Caco-2 (cell line): ENCODE measurements around the gene C1QTNF5. TPM values are rescaled to one million over a fixed set of nuclear protein-coding genes. Genes with fewer than 3 reads are reported as not detected.

Experiments
- BruUV-seq: library from RNA; stranded (reverse); fragments of 400-500 nt; replicated peaks from 2 replicates; lab custom pipeline; 2021; lab: Mats Ljungman, UMichigan
- CTCF ChIA-PET: fragments of 300-600 bp; sonication (Branson Sonifier 250); formaldehyde crosslinking; loops from one replicate; lab custom pipeline; 2022; ENCODE audit warnings: antibody characterized with exemption; lab: Charles Lee
- POLR2A ChIA-PET: fragments of 300-600 bp; sonication (Branson Sonifier 250); formaldehyde crosslinking; loops from one replicate; lab custom pipeline; 2022; ENCODE audit warnings: antibody characterized with exemption; lab: Charles Lee
- DNase-seq, 2 experiments: peaks; one replicate each; pipeline versions ENCODE4 v3.0.0 to v3.0.0-alpha.2; 2020 to 2022
- H3K27me3 ChIP-seq: replicated peaks from 2 replicates; pipeline ENCODE4 v1.6.0; 2011; ENCODE audit warnings: low read length; ENCODE audit not compliant: control insufficient read depth, insufficient read depth
- H3K36me3 ChIP-seq: 2 replicates; pipeline ENCODE4 v1.5.1; 2011; ENCODE audit warnings: low read length; ENCODE audit not compliant: control insufficient read depth, insufficient read depth
- H3K4me1 ChIP-seq: fragments of 250-450 bp; sonication (Bioruptor Pico); 2 replicates; pipeline ENCODE4 v1.5.1; 2020; ENCODE audit warnings: mild to moderate bottlenecking
- H3K4me3 ChIP-seq: 2 replicates; pipeline ENCODE4 v1.5.1; 2011; ENCODE audit warnings: low read depth, mild to moderate bottlenecking, control low read depth, low read length
- H3K9me3 ChIP-seq: fragments of 250-450 bp; sonication (Bioruptor Pico); 2 replicates; pipeline ENCODE4 v1.5.1; 2020; ENCODE audit warnings: mild to moderate bottlenecking, moderate library complexity
- H3K27ac Mint-ChIP-seq: one replicate; pipeline ENCODE4 v1.8.0; 2022; ENCODE audit warnings: mixed read lengths; ENCODE audit not compliant: unreplicated experiment
- H3K27me3 Mint-ChIP-seq: one replicate; pipeline ENCODE4 v1.8.0; 2022; ENCODE audit warnings: mixed read lengths; ENCODE audit not compliant: insufficient read depth, unreplicated experiment
- H3K36me3 Mint-ChIP-seq: one replicate; pipeline ENCODE4 v1.8.0; 2022; ENCODE audit warnings: mild to moderate bottlenecking, mixed read lengths; ENCODE audit not compliant: insufficient read depth, unreplicated experiment
- H3K4me1 Mint-ChIP-seq: one replicate; pipeline ENCODE4 v1.8.0; 2022; ENCODE audit warnings: low read depth, mixed read lengths; ENCODE audit not compliant: unreplicated experiment
- H3K4me3 Mint-ChIP-seq: one replicate; pipeline ENCODE4 v1.8.0; 2022; ENCODE audit warnings: mild to moderate bottlenecking, moderate library complexity, mixed read lengths; ENCODE audit not compliant: unreplicated experiment
- H3K9me3 Mint-ChIP-seq: one replicate; pipeline ENCODE4 v1.8.0; 2022; ENCODE audit warnings: mixed read lengths; ENCODE audit not compliant: unreplicated experiment
- CTCF ChIP-seq, 2 experiments: fragments of 200-600 bp in 1 of 2; IDR thresholded peaks; 1 replicate in 1 of 2; 2 replicates in 1 of 2; pipeline versions ENCODE4 v1.5.1 to v1.8.0; 2011 to 2022; ENCODE audit warnings: antibody characterized with exemption in 1 of 2, control low read depth in 1 of 2, inconsistent platforms in 1 of 2, low read depth in 1 of 2, low read length in 1 of 2, mild to moderate bottlenecking in 1 of 2, moderate library complexity in 1 of 2; ENCODE audit not compliant: insufficient read depth in 1 of 2, severe bottlenecking in 1 of 2, unreplicated experiment in 1 of 2
- intact Hi-C: fragments of 100-400 bp; cut with micrococcal nuclease; formaldehyde crosslinking; loops from one replicate; pipeline ENCODE4 v1.10.0; 2022; ENCODE audit not compliant: unreplicated experiment
- total RNA-seq: library from RNA; stranded (reverse); gene quantifications from 2 replicates; pipeline ENCODE4 v1.2.3, GENCODE V29; 2022

Gene C1QTNF5
- total RNA-seq, 1 experiment from 2014 or later, result 1.2 TPM

- no peak for DNase-seq
- Histone ChIP-seq H3K36me3 (0 out of 2 replicates have a peak, but pooled peaks cover 5% of the 10 kb centered on the region), H3K27me3 (no peaks in the 10 kb centered on the region), H3K9me3 (no peaks in the 10 kb centered on the region), H3K4me1 (no peaks in the 10 kb centered on the region), H3K4me3 (no peak overlapping the region)
- H3K27ac Mint-ChIP-seq, result no peak overlapping the region
- H3K4me1 Mint-ChIP-seq, result no peaks in the 10 kb centered on the region
- H3K36me3 Mint-ChIP-seq, result peaks cover 63% of the 10 kb centered on the region
- no peak for TF ChIP-seq CTCF (IDR thresholded peaks at IDR 0.05; ENCODE audit: insufficient read depth in 1 of 2, low read depth in 1 of 2, low read length in 1 of 2, severe bottlenecking in 1 of 2, unreplicated experiment in 1 of 2)
- POLR2A ChIA-PET, result interaction anchor here (0.6 kb wide), 1 partner anchor 517 kb away, joined by 3 read pairs; the partner anchor contains the start of gene DDX6
- no peaks in the 10 kb centered on the region for H3K9me3 Mint-ChIP-seq
- no peak overlapping the region for H3K4me3 Mint-ChIP-seq
- CTCF ChIA-PET, result interaction anchor here (0.6 to 2.5 kb wide), 5 partner anchors 8 to 101 kb away, joined by 4 to 14 read pairs (median 6); partner anchors contain the start of gene USP2
- BruUV-seq, result no TSS peak
- intact Hi-C loops, result no loop called here
- H3K27me3 Mint-ChIP-seq, result no peaks in the 10 kb centered on the region
Observed at GRCh38 chr11:119307974-119308373, 32.7 kb downstream of the C1QTNF5 start.

DNA sequence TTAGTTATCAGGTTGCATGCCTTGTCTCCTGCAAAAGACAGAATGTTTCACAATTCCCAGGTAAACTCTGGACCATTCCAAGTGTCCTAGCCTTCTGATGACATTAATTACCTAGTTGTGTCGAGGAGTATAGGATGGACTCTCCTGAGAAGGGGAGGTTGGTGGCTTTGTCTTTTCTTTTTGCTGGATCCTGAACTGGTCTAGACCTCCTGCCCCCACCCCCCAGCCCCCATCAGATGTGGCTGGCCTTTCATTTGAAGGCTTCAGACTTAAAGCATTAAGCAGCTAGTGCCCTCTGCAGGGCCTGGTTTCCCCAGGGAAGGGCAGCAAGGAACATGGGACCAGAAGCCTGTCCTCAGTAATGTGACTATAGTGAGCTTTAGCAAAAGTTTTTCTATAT lies 33.5 kb downstream of the C1QTNF5 start:
- Mint-ChIP-seq H3K36me3 (peaks cover 70% of the 10 kb centered on the region), H3K4me1 (no peaks in the 10 kb centered on the region), H3K4me3 (no peak overlapping the region), H3K27ac (no peak overlapping the region), H3K9me3 (no peaks in the 10 kb centered on the region), H3K27me3 (no peaks in the 10 kb centered on the region)
- BruUV-seq, result no TSS peak
- TF ChIP-seq CTCF (IDR thresholded peaks at IDR 0.05; ENCODE audit: insufficient read depth in 1 of 2, low read depth in 1 of 2, low read length in 1 of 2, severe bottlenecking in 1 of 2, unreplicated experiment in 1 of 2), result peak in 1 of 2 experiments; percentile 31
- Histone ChIP-seq H3K4me1 (no peaks in the 10 kb centered on the region), H3K27me3 (no peaks in the 10 kb centered on the region), H3K36me3 (0 out of 2 replicates have a peak, but pooled peaks cover 5% of the 10 kb centered on the region), H3K9me3 (no peaks in the 10 kb centered on the region), H3K4me3 (no peak overlapping the region)
- CTCF ChIA-PET, result interaction anchor here (0.6 to 2.5 kb wide), 9 partner anchors 8 to 212 kb away, joined by 3 to 14 read pairs (median 4); partner anchors contain the start of genes CBL, HINFP and USP2
- POLR2A ChIA-PET, result interaction anchor here (0.6 to 0.9 kb wide), 2 partner anchors 186 to 516 kb away, joined by 3 to 4 read pairs; partner anchors contain the start of genes DDX6 and HINFP
- no peak for DNase-seq
- intact Hi-C loops, result no loop called here

- no peaks in the 10 kb centered on the region for H3K9me3 Mint-ChIP-seq
- H3K9me3 ChIP-seq, result no peaks in the 10 kb centered on the region
- no peaks in the 10 kb centered on the region for H3K27me3 ChIP-seq
- no peaks in the 10 kb centered on the region for H3K4me1 ChIP-seq
- H3K4me1 Mint-ChIP-seq, result no peaks in the 10 kb centered on the region
- ChIA-PET POLR2A (interaction anchor here (0.9 kb wide), 1 partner anchor 185 kb away, joined by 4 read pairs; the partner anchor contains the start of gene HINFP), CTCF (interaction anchor here (0.6 to 2.5 kb wide), 6 partner anchors 20 to 212 kb away, joined by 3 to 14 read pairs (median 4); partner anchors contain the start of genes CBL and HINFP)
- BruUV-seq, result no TSS peak
- 0 out of 2 replicates have a peak, but pooled peaks cover 5% of the 10 kb centered on the region for H3K36me3 ChIP-seq
- H3K4me3 ChIP-seq, result no peak overlapping the region
- no peak overlapping the region for H3K27ac Mint-ChIP-seq
- peaks cover 74% of the 10 kb centered on the region for H3K36me3 Mint-ChIP-seq
- no peaks in the 10 kb centered on the region for H3K27me3 Mint-ChIP-seq
- TF ChIP-seq CTCF (IDR thresholded peaks at IDR 0.05; ENCODE audit: insufficient read depth in 1 of 2, low read depth in 1 of 2, low read length in 1 of 2, severe bottlenecking in 1 of 2, unreplicated experiment in 1 of 2), result no peak
- intact Hi-C loops, result no loop called here
- H3K4me3 Mint-ChIP-seq, result no peak overlapping the region
- DNase-seq, result no peak
Observed at GRCh38 chr11:119306373-119306890, 34.3 kb downstream of the C1QTNF5 start.
